ENCODE data around the gene MIEF1.

Gene MIEF1

GRCh38 chr22:39501644-39502108 lies 414 bp upstream of the MIEF1 start:
- peaks cover 17% of the 10 kb centered on the region for H3K79me1 ChIP-seq (replicated peaks; ENCODE audit: low read length, poor library complexity, severe bottlenecking)
- no peaks in the 10 kb centered on the region for H3K9me3 ChIP-seq (ENCODE audit: control insufficient read depth, low read length)
- H3K23ac ChIP-seq (ENCODE audit: low read length in 2 of 2): no peak overlapping the region
- peaks cover 23 to 28% of the 10 kb centered on the region in 2 experiments for H3K36me3 ChIP-seq (ENCODE audit: control insufficient read depth in 1 of 2, insufficient read depth in 2 of 2, low read depth in 1 of 2, low read length in 2 of 2)
- peak overlapping the region; percentile 31 to 74 for H2BK12ac ChIP-seq (ENCODE audit: low read length in 2 of 2)
- H3K4me3 ChIP-seq (ENCODE audit: insufficient read depth in 1 of 2, low read depth in 1 of 2, low read length in 2 of 2): peak overlapping the region; percentile 91 to 97
- H2BK120ac ChIP-seq (ENCODE audit: low read depth, low read length): no peak overlapping the region
- peak overlapping the region; percentile 9 for H2AK5ac ChIP-seq (ENCODE audit: low read length, severe bottlenecking)
- H4K8ac ChIP-seq (ENCODE audit: low read length): peak overlapping the region; percentile 84
- peak overlapping the region; percentile 28 for H2BK15ac ChIP-seq (ENCODE audit: low read depth, poor library complexity, severe bottlenecking)
- H3K9ac ChIP-seq (ENCODE audit: low read length): peak overlapping the region; percentile 97
- H2BK5ac ChIP-seq (ENCODE audit: low read depth, low read length, poor library complexity, severe bottlenecking): no peak overlapping the region
- H3K4me1 ChIP-seq (ENCODE audit: control insufficient read depth, insufficient read depth, low read depth, low read length): peaks cover 20% of the 10 kb centered on the region
- H3K4ac ChIP-seq (ENCODE audit: low read depth in 1 of 2, low read length in 2 of 2): peak overlapping the region; percentile 67 to 70
- WGBS: 40% methylated on average over 13 of the region's 13 CpGs
- peak overlapping the region; percentile 84 for H4K91ac ChIP-seq (ENCODE audit: low read length)
- peak overlapping the region; percentile 59 to 97 for H3K18ac ChIP-seq (ENCODE audit: low read depth in 1 of 2, low read length in 2 of 2)
- H3K27me3 ChIP-seq (ENCODE audit: control insufficient read depth in 1 of 2, insufficient read depth in 1 of 2, low read length in 2 of 2): no peaks in the 10 kb centered on the region
- peak overlapping the region; percentile 92 for H2AFZ ChIP-seq (ENCODE audit: low read depth, low read length)
- peak overlapping the region; percentile 19 for H3K27ac ChIP-seq (ENCODE audit: low read length, poor library complexity, severe bottlenecking)
- H3K4me2 ChIP-seq (ENCODE audit: low read length, poor library complexity, severe bottlenecking): peak overlapping the region; percentile 70
- H3K14ac ChIP-seq (ENCODE audit: low read length in 2 of 2): peak overlapping the region in 1 of 2 experiments; percentile 38
- no peak for DNase-seq

- Histone ChIP-seq H3K4me3 (ENCODE audit: insufficient read depth in 1 of 2, low read depth in 1 of 2, low read length in 2 of 2) (peak overlapping the region; percentile 91 to 97), H3K9me3 (ENCODE audit: control insufficient read depth, low read length) (no peaks in the 10 kb centered on the region), H2BK15ac (ENCODE audit: low read depth, poor library complexity, severe bottlenecking) (no peak overlapping the region), H3K27me3 (ENCODE audit: control insufficient read depth in 1 of 2, insufficient read depth in 1 of 2, low read length in 2 of 2) (no peaks in the 10 kb centered on the region), H3K4me2 (ENCODE audit: low read length, poor library complexity, severe bottlenecking) (peak overlapping the region; percentile 94), H3K4me1 (ENCODE audit: control insufficient read depth, insufficient read depth, low read depth, low read length) (peaks cover 20% of the 10 kb centered on the region), H3K23ac (ENCODE audit: low read length in 2 of 2) (no peak overlapping the region), H4K91ac (ENCODE audit: low read length) (peak overlapping the region; percentile 64), H3K36me3 (ENCODE audit: control insufficient read depth in 1 of 2, insufficient read depth in 2 of 2, low read depth in 1 of 2, low read length in 2 of 2) (peaks cover 34 to 36% of the 10 kb centered on the region in 2 experiments), H2AFZ (ENCODE audit: low read depth, low read length) (no peak overlapping the region), H2BK12ac (ENCODE audit: low read length in 2 of 2) (no peak overlapping the region), H3K9ac (ENCODE audit: low read length) (peak overlapping the region; percentile 97), H4K8ac (ENCODE audit: low read length) (no peak overlapping the region), H3K27ac (ENCODE audit: low read length, poor library complexity, severe bottlenecking) (no peak overlapping the region), H2AK5ac (ENCODE audit: low read length, severe bottlenecking) (no peak overlapping the region), H2BK5ac (ENCODE audit: low read depth, low read length, poor library complexity, severe bottlenecking) (no peak overlapping the region), H3K14ac (ENCODE audit: low read length in 2 of 2) (no peak overlapping the region), H2BK120ac (ENCODE audit: low read depth, low read length) (peak overlapping the region; percentile 57), H3K79me1 (replicated peaks; ENCODE audit: low read length, poor library complexity, severe bottlenecking) (peaks cover 21% of the 10 kb centered on the region), H3K4ac (ENCODE audit: low read depth in 1 of 2, low read length in 2 of 2) (peak overlapping the region in 1 of 2 experiments; percentile 46), H3K18ac (ENCODE audit: low read depth in 1 of 2, low read length in 2 of 2) (peak overlapping the region; percentile 16 to 64)
- no peak for DNase-seq
- WGBS: 33% methylated on average over 16 of the region's 18 CpGs
These were observed 809 bp downstream of the MIEF1 start for GRCh38 chr22:39502789-39503409.

- DNase-seq: no peak
- Histone ChIP-seq H3K9me3 (ENCODE audit: control insufficient read depth, low read length) (no peaks in the 10 kb centered on the region), H2AFZ (ENCODE audit: low read depth, low read length) (no peak overlapping the region), H4K91ac (ENCODE audit: low read length) (no peak overlapping the region), H4K8ac (ENCODE audit: low read length) (no peak overlapping the region), H3K4ac (ENCODE audit: low read depth in 1 of 2, low read length in 2 of 2) (no peak overlapping the region), H3K14ac (ENCODE audit: low read length in 2 of 2) (no peak overlapping the region), H2AK5ac (ENCODE audit: low read length, severe bottlenecking) (peak overlapping the region; percentile 39), H2BK5ac (ENCODE audit: low read depth, low read length, poor library complexity, severe bottlenecking) (no peak overlapping the region), H3K36me3 (ENCODE audit: control insufficient read depth in 1 of 2, insufficient read depth in 2 of 2, low read depth in 1 of 2, low read length in 2 of 2) (peaks cover 39 to 43% of the 10 kb centered on the region in 2 experiments), H3K79me1 (replicated peaks; ENCODE audit: low read length, poor library complexity, severe bottlenecking) (peaks cover 27% of the 10 kb centered on the region), H3K27ac (ENCODE audit: low read length, poor library complexity, severe bottlenecking) (no peak overlapping the region), H2BK120ac (ENCODE audit: low read depth, low read length) (no peak overlapping the region), H3K4me2 (ENCODE audit: low read length, poor library complexity, severe bottlenecking) (peak overlapping the region; percentile 18), H3K27me3 (ENCODE audit: control insufficient read depth in 1 of 2, insufficient read depth in 1 of 2, low read length in 2 of 2) (no peaks in the 10 kb centered on the region), H2BK15ac (ENCODE audit: low read depth, poor library complexity, severe bottlenecking) (no peak overlapping the region), H3K4me3 (ENCODE audit: insufficient read depth in 1 of 2, low read depth in 1 of 2, low read length in 2 of 2) (peak overlapping the region in 1 of 2 experiments; percentile 97), H3K4me1 (ENCODE audit: control insufficient read depth, insufficient read depth, low read depth, low read length) (peaks cover 20% of the 10 kb centered on the region), H3K9ac (ENCODE audit: low read length) (peak overlapping the region; percentile 97), H3K23ac (ENCODE audit: low read length in 2 of 2) (no peak overlapping the region), H3K18ac (ENCODE audit: low read depth in 1 of 2, low read length in 2 of 2) (no peak overlapping the region), H2BK12ac (ENCODE audit: low read length in 2 of 2) (no peak overlapping the region)
- 89% methylated on average over 4 of the region's 6 CpGs for WGBS
These were observed 1.5 kb downstream of the MIEF1 start for GRCh38 chr22:39503630-39504029.

- peak overlapping the region in 1 of 2 experiments; percentile 97 for H3K4me3 ChIP-seq (ENCODE audit: insufficient read depth in 1 of 2, low read depth in 1 of 2, low read length in 2 of 2)
These were observed 2.0 kb downstream of the MIEF1 start for GRCh38 chr22:39504071-39504470.

More at GRCh38 chr22:39504071-39504470, 2.0 kb downstream of the MIEF1 start:
- Histone ChIP-seq H3K27me3 (ENCODE audit: control insufficient read depth in 1 of 2, insufficient read depth in 1 of 2, low read length in 2 of 2) (no peaks in the 10 kb centered on the region), H3K4me1 (ENCODE audit: control insufficient read depth, insufficient read depth, low read depth, low read length) (peaks cover 20% of the 10 kb centered on the region), H2AFZ (ENCODE audit: low read depth, low read length) (no peak overlapping the region), H4K91ac (ENCODE audit: low read length) (no peak overlapping the region), H3K79me1 (replicated peaks; ENCODE audit: low read length, poor library complexity, severe bottlenecking) (peaks cover 28% of the 10 kb centered on the region), H3K4me2 (ENCODE audit: low read length, poor library complexity, severe bottlenecking) (no peak overlapping the region), H2AK5ac (ENCODE audit: low read length, severe bottlenecking) (no peak overlapping the region), H2BK120ac (ENCODE audit: low read depth, low read length) (no peak overlapping the region), H2BK12ac (ENCODE audit: low read length in 2 of 2) (no peak overlapping the region), H3K27ac (ENCODE audit: low read length, poor library complexity, severe bottlenecking) (no peak overlapping the region), H3K14ac (ENCODE audit: low read length in 2 of 2) (no peak overlapping the region), H3K18ac (ENCODE audit: low read depth in 1 of 2, low read length in 2 of 2) (no peak overlapping the region), H3K36me3 (ENCODE audit: control insufficient read depth in 1 of 2, insufficient read depth in 2 of 2, low read depth in 1 of 2, low read length in 2 of 2) (peaks cover 41 to 47% of the 10 kb centered on the region in 2 experiments), H4K8ac (ENCODE audit: low read length) (no peak overlapping the region), H3K23ac (ENCODE audit: low read length in 2 of 2) (no peak overlapping the region), H2BK15ac (ENCODE audit: low read depth, poor library complexity, severe bottlenecking) (no peak overlapping the region), H3K9ac (ENCODE audit: low read length) (peak overlapping the region; percentile 97), H3K4ac (ENCODE audit: low read depth in 1 of 2, low read length in 2 of 2) (no peak overlapping the region), H3K9me3 (ENCODE audit: control insufficient read depth, low read length) (no peaks in the 10 kb centered on the region), H2BK5ac (ENCODE audit: low read depth, low read length, poor library complexity, severe bottlenecking) (no peak overlapping the region)
- WGBS: 99% methylated on average over 14 of the region's 16 CpGs
- DNase-seq: no peak

Measured in mesenchymal stem cell (in vitro differentiated cells and primary cell).